Mucosa of descending colon (tissue), 3 donors: ENCODE measurements around the gene CYLD. TPM values are rescaled to one million over a fixed set of nuclear protein-coding genes. Genes with fewer than 3 reads are reported as not detected.

Source experiments
- ATAC-seq: fragments of 200-7000 bp; cut with Tn5 transposase; one replicate; pipeline ENCODE4 v1.9.1; 2020; ENCODE audit warnings: mild to moderate bottlenecking, moderate library complexity
- DNase-seq, 3 donors: peaks; one replicate each; pipeline ENCODE4 v3.0.0-alpha.2; 2020
- H3K36me3 ChIP-seq: fragments of 200-600 bp; one replicate; pipeline ENCODE4 v1.8.0; 2021; ENCODE audit warnings: low read depth, mild to moderate bottlenecking
- H3K4me1 ChIP-seq: fragments of 200-600 bp; one replicate; pipeline ENCODE4 v1.8.0; 2021; ENCODE audit warnings: low read depth, mild to moderate bottlenecking
- H3K4me3 ChIP-seq: fragments of 200-600 bp; one replicate; pipeline ENCODE4 v1.8.0; 2021; ENCODE audit warnings: mild to moderate bottlenecking
- H3K9me3 ChIP-seq: fragments of 200-600 bp; one replicate; pipeline ENCODE4 v1.8.0; 2021; ENCODE audit warnings: mild to moderate bottlenecking
- intact Hi-C, 2 donors: fragments of 100-400 bp; cut with DNase I in 1 of 2; cut with micrococcal nuclease in 1 of 2; formaldehyde crosslinking; loops; one replicate each; pipeline versions ENCODE4 v1.11.0 to v1.11.1; 2022; cut with DNase I, micrococcal nuclease
- total RNA-seq, 3 donors: library from RNA; stranded (reverse); fragmentation: NEBNext Ultra II Directional in 2 of 3; extraction: Animal tissue kit (Norgen Biotek cat#: 25700) in 2 of 3; gene quantifications; one replicate each; pipeline versions ENCODE4 v1.2.1 to v1.2.4, GENCODE V29; 2021 to 2023
- TF ChIP-seq, protein P1 (sequence below): fragments of 200-600 bp; IDR thresholded peaks from one replicate; pipeline ENCODE4 v1.8.0; 2022; ENCODE audit warnings: antibody characterized with exemption, mild to moderate bottlenecking
- donor health status: DM: no; HTN: no; CAD: no; lungs with moderate emphysema.
- donor health status: DM: no; HTN: no; CAD: no.
- donor health status: DM: no; HTN: yes; CAD: no.

CYLD gene
- total RNA-seq, 3 donors from 2014 or later: 24.7 to 44.4 (median 35.5) TPM

- no peak for ATAC-seq
Measured at GRCh38 chr16:50838885-50839284, 97.0 kb downstream of the CYLD start.

GRCh38 chr16:50839356-50839755 is 97.5 kb downstream of the CYLD start:
- Histone ChIP-seq H3K36me3 (no peaks in the 10 kb centered on the region), H3K4me3 (no peak overlapping the region), H3K4me1 (no peaks in the 10 kb centered on the region), H3K9me3 (no peaks in the 10 kb centered on the region)
- no peak for DNase-seq
- TF ChIP-seq, protein P1, sequence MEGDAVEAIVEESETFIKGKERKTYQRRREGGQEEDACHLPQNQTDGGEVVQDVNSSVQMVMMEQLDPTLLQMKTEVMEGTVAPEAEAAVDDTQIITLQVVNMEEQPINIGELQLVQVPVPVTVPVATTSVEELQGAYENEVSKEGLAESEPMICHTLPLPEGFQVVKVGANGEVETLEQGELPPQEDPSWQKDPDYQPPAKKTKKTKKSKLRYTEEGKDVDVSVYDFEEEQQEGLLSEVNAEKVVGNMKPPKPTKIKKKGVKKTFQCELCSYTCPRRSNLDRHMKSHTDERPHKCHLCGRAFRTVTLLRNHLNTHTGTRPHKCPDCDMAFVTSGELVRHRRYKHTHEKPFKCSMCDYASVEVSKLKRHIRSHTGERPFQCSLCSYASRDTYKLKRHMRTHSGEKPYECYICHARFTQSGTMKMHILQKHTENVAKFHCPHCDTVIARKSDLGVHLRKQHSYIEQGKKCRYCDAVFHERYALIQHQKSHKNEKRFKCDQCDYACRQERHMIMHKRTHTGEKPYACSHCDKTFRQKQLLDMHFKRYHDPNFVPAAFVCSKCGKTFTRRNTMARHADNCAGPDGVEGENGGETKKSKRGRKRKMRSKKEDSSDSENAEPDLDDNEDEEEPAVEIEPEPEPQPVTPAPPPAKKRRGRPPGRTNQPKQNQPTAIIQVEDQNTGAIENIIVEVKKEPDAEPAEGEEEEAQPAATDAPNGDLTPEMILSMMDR: no peak
- intact Hi-C loops: no loop called here
- no peak for ATAC-seq

More at GRCh38 chr16:50838885-50839284, 97.0 kb downstream of the CYLD start:
- intact Hi-C loops: no loop called here
- Histone ChIP-seq H3K4me1 (no peaks in the 10 kb centered on the region), H3K36me3 (no peaks in the 10 kb centered on the region), H3K9me3 (no peaks in the 10 kb centered on the region), H3K4me3 (no peak overlapping the region)
- DNase-seq: no peak
- TF ChIP-seq, protein P1: no peak

DNA sequence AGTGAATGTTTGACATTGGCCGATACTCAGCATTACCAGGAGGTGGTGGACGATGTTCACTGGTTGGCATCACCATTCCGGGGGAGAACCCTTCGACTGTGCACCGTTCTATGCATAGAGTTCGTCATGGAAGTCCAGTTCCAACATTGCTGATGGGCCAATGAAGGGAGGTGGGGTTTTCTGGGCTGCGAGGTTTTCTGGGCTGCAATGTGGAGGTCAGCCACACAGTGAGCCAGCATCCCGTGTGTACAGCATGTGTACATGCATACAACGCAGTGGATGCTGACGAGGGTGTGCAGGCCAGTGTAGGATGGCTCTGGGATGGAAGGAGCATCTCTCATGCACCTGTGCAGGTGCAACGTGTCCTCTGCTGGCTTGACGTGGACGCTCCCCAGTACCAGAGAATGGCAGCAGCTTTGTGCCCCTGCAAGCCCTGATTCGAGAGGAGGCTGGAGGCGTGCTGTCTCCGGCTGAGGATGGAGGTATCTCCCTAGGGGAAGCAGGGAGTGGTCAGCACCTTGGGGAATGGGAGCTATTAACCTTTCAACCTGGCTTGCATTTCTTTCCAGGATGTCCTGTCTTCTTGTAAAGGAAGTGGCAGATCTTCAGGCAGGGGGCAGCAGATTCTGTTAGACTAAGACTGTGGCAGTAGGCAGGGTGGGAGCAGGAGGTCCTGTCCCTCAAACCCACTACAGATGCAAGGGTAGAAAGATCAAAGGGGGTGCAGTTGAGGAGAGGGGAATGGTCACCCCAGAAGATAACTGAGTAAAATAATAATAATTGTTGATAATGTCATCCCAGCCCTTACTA is 98.2 kb downstream of the CYLD start:
- ATAC-seq (no peak), DNase-seq (no peak)
- TF ChIP-seq, protein P1: no peak
- no peaks in the 10 kb centered on the region for H3K4me1 ChIP-seq
- H3K9me3 ChIP-seq: no peaks in the 10 kb centered on the region
- H3K36me3 ChIP-seq: no peaks in the 10 kb centered on the region
- no peak overlapping the region for H3K4me3 ChIP-seq
- intact Hi-C loops: no loop called here

GRCh38 chr16:50841081-50841886 is 99.4 kb downstream of the CYLD start:
- TF ChIP-seq, protein P1: no peak
- H3K4me1 ChIP-seq: no peaks in the 10 kb centered on the region
- DNase-seq: no peak
- H3K4me3 ChIP-seq: no peak overlapping the region
- intact Hi-C loops: no loop called here
- H3K9me3 ChIP-seq: no peaks in the 10 kb centered on the region
- no peak for ATAC-seq
- no peaks in the 10 kb centered on the region for H3K36me3 ChIP-seq

- DNase-seq: no peak
- TF ChIP-seq, protein P1: no peak
- H3K36me3 ChIP-seq: no peaks in the 10 kb centered on the region
- no peaks in the 10 kb centered on the region for H3K9me3 ChIP-seq
- no peaks in the 10 kb centered on the region for H3K4me1 ChIP-seq
- ATAC-seq: no peak
- no peak overlapping the region for H3K4me3 ChIP-seq
- intact Hi-C loops: no loop called here
Measured at GRCh38 chr16:50842013-50842505, 100.2 kb downstream of the CYLD start.
